ENCODE data around the gene CRISPLD2. TPM values are rescaled to one million over a fixed set of nuclear protein-coding genes. Genes with fewer than 3 reads are reported as not detected.
"Not testable (repeated sequence)": the region's sequence is repeated elsewhere in the genome, so short reads cannot be mapped to it uniquely, and the experiment has no call there.

CRISPLD2 gene
- total RNA-seq, 5 donors from 2014 or later (not counting 1 experiment from before 2014, with no cell fraction given) = 0.76 to 2.8 (median 1.8) TPM

DNA sequence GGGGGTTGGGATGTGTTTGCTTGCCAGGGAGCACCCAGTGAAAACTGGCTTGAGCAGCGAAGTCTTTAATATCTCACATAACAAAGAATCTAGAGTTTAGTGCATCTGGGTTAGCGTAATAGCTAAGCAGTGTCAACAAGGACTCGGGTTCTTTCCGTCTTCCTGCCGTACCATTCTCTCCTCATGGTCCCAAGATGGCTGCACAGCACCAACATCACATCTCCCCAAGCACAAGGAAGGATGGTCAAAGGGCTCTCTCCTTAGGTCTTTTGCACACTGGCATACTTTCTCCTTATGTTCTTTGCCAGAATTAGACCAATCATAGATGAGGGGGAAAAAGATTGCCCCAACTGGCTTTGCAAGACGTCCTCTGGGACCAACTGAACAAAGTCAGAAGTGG is 30.9 kb downstream of the CRISPLD2 start:
- H3K27me3 Mint-ChIP-seq = peaks cover 0 to 3% of the 10 kb centered on the region in 2 donors
- ChIA-PET POLR2A (no interaction called here), CTCF (no interaction called here)
- H3K4me1 Mint-ChIP-seq = no peaks in the 10 kb centered on the region
- ATAC-seq (replicated peaks in 1 of 4) = no peak
- H3K27me3 ChIP-seq (replicated peaks in 1 of 2; ENCODE audit: control insufficient read depth in 2 of 2, extremely low read depth in 1 of 2, insufficient read depth in 2 of 2, low read length in 1 of 2) = peaks cover 2 to 37% of the 10 kb centered on the region in 2 experiments
- H3K4me3 ChIP-seq (ENCODE audit: control insufficient read depth in 1 of 2, extremely low read depth in 1 of 2, low read length in 1 of 2) = no peak overlapping the region
- peaks cover 0 to 6% (median 0%) of the 10 kb centered on the region in 3 donors for H3K9me3 Mint-ChIP-seq
- 91% methylated on average over 5 of the region's 6 CpGs for WGBS (ENCODE audit: insufficient coverage)
- no peak overlapping the region for H3K27ac Mint-ChIP-seq
- no peaks in the 10 kb centered on the region for H3K36me3 ChIP-seq (ENCODE audit: control insufficient read depth in 2 of 2, extremely low read depth in 1 of 2, insufficient read depth in 1 of 2, low read length in 1 of 2)
- H3K36me3 Mint-ChIP-seq = no peaks in the 10 kb centered on the region
- H3K4me1 ChIP-seq (ENCODE audit: control insufficient read depth in 1 of 2, extremely low read depth in 1 of 2, insufficient read depth in 2 of 2, low read length in 2 of 2) = no peaks in the 10 kb centered on the region
- DNase-seq = no peak
- H3K4me3 Mint-ChIP-seq = no peak overlapping the region
- no peaks in the 10 kb centered on the region for H3K9me3 ChIP-seq
- no peak overlapping the region for H3K27ac ChIP-seq (ENCODE audit: low read length)

GRCh38 chr16:84851192-84852127 is 31.7 kb downstream of the CRISPLD2 start:
- CTCF ChIA-PET = no interaction called here
- no peaks in the 10 kb centered on the region for H3K9me3 ChIP-seq
- no peak overlapping the region for H3K4me3 Mint-ChIP-seq
- H3K9me3 Mint-ChIP-seq = peaks cover 0 to 6% (median 0%) of the 10 kb centered on the region in 3 donors
- no peak overlapping the region for H3K4me3 ChIP-seq (ENCODE audit: control insufficient read depth in 1 of 2, extremely low read depth in 1 of 2, low read length in 1 of 2)
- H3K36me3 Mint-ChIP-seq = no peaks in the 10 kb centered on the region
- H3K27ac ChIP-seq (ENCODE audit: low read length) = no peak overlapping the region
- peaks cover 0 to 3% of the 10 kb centered on the region in 2 donors for H3K27me3 Mint-ChIP-seq
- H3K4me1 ChIP-seq (ENCODE audit: control insufficient read depth in 1 of 2, extremely low read depth in 1 of 2, insufficient read depth in 2 of 2, low read length in 2 of 2) = no peaks in the 10 kb centered on the region
- H3K4me1 Mint-ChIP-seq = no peaks in the 10 kb centered on the region
- WGBS (ENCODE audit: insufficient coverage) = 99% methylated on average over 9 of the region's 18 CpGs
- DNase-seq (no peak), ATAC-seq (replicated peaks in 1 of 4) (no peak)
- H3K27ac Mint-ChIP-seq = peak overlapping the region in 1 of 2 donors; percentile 6
- POLR2A ChIA-PET = no interaction called here
- H3K36me3 ChIP-seq (ENCODE audit: control insufficient read depth in 2 of 2, extremely low read depth in 1 of 2, insufficient read depth in 1 of 2, low read length in 1 of 2) = no peaks in the 10 kb centered on the region
- H3K27me3 ChIP-seq (replicated peaks in 1 of 2; ENCODE audit: control insufficient read depth in 2 of 2, extremely low read depth in 1 of 2, insufficient read depth in 2 of 2, low read length in 1 of 2) = peaks cover 2 to 35% of the 10 kb centered on the region in 2 experiments

DNA sequence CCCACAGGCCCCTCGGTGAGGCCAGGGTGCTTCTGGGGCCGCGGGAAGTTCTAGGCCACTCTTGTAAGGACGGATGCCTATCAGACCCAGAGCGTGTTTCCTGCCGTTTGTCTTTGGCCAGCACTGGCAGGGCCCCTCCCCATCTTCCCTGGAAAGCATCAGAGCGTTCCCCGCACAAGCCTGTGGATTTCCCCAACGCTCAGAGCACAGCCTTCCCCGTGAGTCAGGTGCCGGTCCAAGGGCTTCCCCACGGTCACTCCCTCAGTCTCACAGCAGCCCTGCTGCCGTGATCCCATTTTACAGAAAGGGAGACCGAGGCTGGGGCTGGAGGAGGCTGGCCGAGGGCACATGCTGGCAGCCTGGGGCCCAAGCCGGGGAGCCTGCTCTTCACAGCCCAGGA is 33.7 kb downstream of the CRISPLD2 start:
- no peaks in the 10 kb centered on the region for H3K4me1 Mint-ChIP-seq
- Histone ChIP-seq H3K27me3 (replicated peaks in 1 of 2; ENCODE audit: control insufficient read depth in 2 of 2, extremely low read depth in 1 of 2, insufficient read depth in 2 of 2, low read length in 1 of 2) (peaks cover 0 to 26% of the 10 kb centered on the region in 2 experiments), H3K9me3 (no peaks in the 10 kb centered on the region), H3K4me3 (ENCODE audit: control insufficient read depth in 1 of 2, extremely low read depth in 1 of 2, low read length in 1 of 2) (no peak overlapping the region), H3K27ac (ENCODE audit: low read length) (no peak overlapping the region), H3K36me3 (ENCODE audit: control insufficient read depth in 2 of 2, extremely low read depth in 1 of 2, insufficient read depth in 1 of 2, low read length in 1 of 2) (no peaks in the 10 kb centered on the region), H3K4me1 (ENCODE audit: control insufficient read depth in 1 of 2, extremely low read depth in 1 of 2, insufficient read depth in 2 of 2, low read length in 2 of 2) (no peaks in the 10 kb centered on the region)
- H3K9me3 Mint-ChIP-seq = peaks cover 0 to 6% (median 0%) of the 10 kb centered on the region in 3 donors
- no peak for DNase-seq
- H3K36me3 Mint-ChIP-seq = no peaks in the 10 kb centered on the region
- H3K27ac Mint-ChIP-seq = no peak overlapping the region
- CTCF ChIA-PET = interaction anchor here in 1 of 2 donors (0.5 kb wide), 1 partner anchor 119 kb away, joined by 5 read pairs; no protein-coding TSS in a partner anchor
- WGBS (ENCODE audit: insufficient coverage) = 63% methylated on average over 15 of the region's 16 CpGs
- ATAC-seq (replicated peaks in 1 of 4) = no peak
- peaks cover 0 to 3% of the 10 kb centered on the region in 2 donors for H3K27me3 Mint-ChIP-seq
- no peak overlapping the region for H3K4me3 Mint-ChIP-seq
- POLR2A ChIA-PET = no interaction called here

DNA sequence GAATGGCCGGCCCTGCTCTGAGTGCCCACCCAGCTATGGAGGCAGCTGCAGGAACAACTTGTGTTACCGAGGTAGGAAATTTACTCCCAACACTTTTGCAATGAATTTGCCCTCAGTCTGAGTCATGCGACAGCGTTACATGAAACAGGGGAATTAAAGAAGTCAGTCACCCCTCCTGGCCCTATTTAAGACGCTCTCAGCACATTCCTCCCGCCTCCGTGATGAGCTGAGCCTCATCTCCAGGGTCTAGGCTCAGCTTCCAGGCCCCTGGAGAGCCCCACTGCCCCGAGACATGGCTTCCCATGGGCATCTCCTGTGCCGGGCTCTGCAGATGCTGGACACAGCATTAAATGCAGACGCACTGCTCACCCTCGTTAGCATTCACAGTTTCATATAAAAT is 35.0 kb downstream of the CRISPLD2 start:
- no peak overlapping the region for H3K4me3 ChIP-seq (ENCODE audit: control insufficient read depth in 1 of 2, extremely low read depth in 1 of 2, low read length in 1 of 2)
- no peak for ATAC-seq (replicated peaks in 1 of 4)
- Mint-ChIP-seq H3K27me3 (peaks cover 0 to 3% of the 10 kb centered on the region in 2 donors), H3K4me3 (no peak overlapping the region), H3K9me3 (peaks cover 0 to 10% (median 0%) of the 10 kb centered on the region in 3 donors), H3K4me1 (no peaks in the 10 kb centered on the region), H3K27ac (no peak overlapping the region), H3K36me3 (peaks cover 4% of the 10 kb centered on the region)
- WGBS (ENCODE audit: insufficient coverage) = 90% methylated on average over 11 of the region's 11 CpGs
- peaks cover 0 to 23% of the 10 kb centered on the region in 2 experiments for H3K27me3 ChIP-seq (replicated peaks in 1 of 2; ENCODE audit: control insufficient read depth in 2 of 2, extremely low read depth in 1 of 2, insufficient read depth in 2 of 2, low read length in 1 of 2)
- CTCF ChIA-PET = no interaction called here
- H3K4me1 ChIP-seq (ENCODE audit: control insufficient read depth in 1 of 2, extremely low read depth in 1 of 2, insufficient read depth in 2 of 2, low read length in 2 of 2) = no peaks in the 10 kb centered on the region
- POLR2A ChIA-PET = no interaction called here
- no peaks in the 10 kb centered on the region for H3K9me3 ChIP-seq
- no peak overlapping the region for H3K27ac ChIP-seq (ENCODE audit: low read length)
- DNase-seq = no peak
- no peaks in the 10 kb centered on the region for H3K36me3 ChIP-seq (ENCODE audit: control insufficient read depth in 2 of 2, extremely low read depth in 1 of 2, insufficient read depth in 1 of 2, low read length in 1 of 2)

DNA sequence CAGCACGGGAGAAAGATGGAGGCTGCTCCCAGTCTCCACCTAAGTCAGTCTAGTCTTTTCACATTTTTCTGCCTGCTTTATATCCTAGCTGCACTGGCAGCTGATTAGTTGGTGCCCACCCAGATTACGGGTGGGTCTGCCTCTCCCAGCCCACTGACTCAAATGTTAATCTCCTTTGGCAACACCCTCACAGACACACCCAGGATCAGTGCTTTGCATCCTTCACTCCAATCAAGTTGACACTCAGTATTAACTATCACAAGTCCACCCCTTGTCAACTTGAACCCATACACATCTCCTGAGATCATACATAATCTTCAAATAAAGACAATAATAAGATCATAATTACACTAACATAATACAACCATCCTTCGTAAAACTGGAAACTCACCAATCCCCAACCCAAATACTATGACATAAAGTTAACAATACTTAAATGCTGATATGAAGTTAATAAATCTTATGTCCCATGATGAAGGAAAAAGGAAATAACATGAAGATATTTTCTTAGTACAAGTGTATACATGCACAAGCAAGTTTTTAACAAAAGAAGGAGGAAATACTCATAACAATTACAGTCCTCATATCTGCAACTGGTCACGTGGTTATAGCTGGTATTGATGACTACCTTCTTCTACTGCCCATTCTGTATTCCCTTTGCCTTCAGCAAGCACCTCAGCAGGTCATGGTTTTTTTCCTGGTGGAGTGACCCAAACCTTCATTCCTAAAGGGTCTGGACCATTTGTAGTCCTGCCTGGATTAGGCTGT is 35.8 kb downstream of the CRISPLD2 start:
- H3K9me3 ChIP-seq; DNase-seq; CTCF ChIA-PET; ATAC-seq (replicated peaks in 1 of 4); H3K4me3 Mint-ChIP-seq; H3K4me1 ChIP-seq (ENCODE audit: control insufficient read depth in 1 of 2, extremely low read depth in 1 of 2, insufficient read depth in 2 of 2, low read length in 2 of 2); H3K27ac Mint-ChIP-seq; H3K27me3 Mint-ChIP-seq; H3K4me1 Mint-ChIP-seq; H3K4me3 ChIP-seq (ENCODE audit: control insufficient read depth in 1 of 2, extremely low read depth in 1 of 2, low read length in 1 of 2); H3K36me3 ChIP-seq (ENCODE audit: control insufficient read depth in 2 of 2, extremely low read depth in 1 of 2, insufficient read depth in 1 of 2, low read length in 1 of 2); POLR2A ChIA-PET; H3K27ac ChIP-seq (ENCODE audit: low read length): not testable (repeated sequence)
- WGBS (ENCODE audit: insufficient coverage) = 85% methylated on average over 2 of the region's 4 CpGs
- H3K36me3 Mint-ChIP-seq = peaks cover 11% of the 10 kb centered on the region
- H3K27me3 ChIP-seq (replicated peaks in 1 of 2; ENCODE audit: control insufficient read depth in 2 of 2, extremely low read depth in 1 of 2, insufficient read depth in 2 of 2, low read length in 1 of 2) = peaks cover 0 to 23% of the 10 kb centered on the region in 2 experiments
- peaks cover 0 to 16% (median under 1%) of the 10 kb centered on the region in 3 donors for H3K9me3 Mint-ChIP-seq

DNA sequence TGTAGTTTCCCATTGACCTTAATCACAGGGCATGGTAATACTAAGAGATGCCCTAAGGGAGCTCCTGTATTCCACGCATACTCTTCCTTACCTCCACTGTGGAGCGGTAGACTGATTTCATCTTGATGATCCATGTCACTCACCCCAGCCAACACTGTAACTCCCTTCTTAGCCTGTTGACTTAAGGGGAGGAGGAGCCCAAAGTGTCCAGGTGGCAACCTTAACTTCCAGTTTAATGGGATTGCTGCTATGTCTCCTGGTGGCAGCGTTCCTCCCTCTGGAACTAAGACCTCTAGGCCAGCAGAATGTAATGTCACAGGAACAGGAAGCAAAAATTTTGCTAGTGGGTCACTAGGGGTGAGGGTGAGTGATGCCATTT is 36.4 kb downstream of the CRISPLD2 start:
- H3K27ac Mint-ChIP-seq; H3K4me3 ChIP-seq (ENCODE audit: control insufficient read depth in 1 of 2, extremely low read depth in 1 of 2, low read length in 1 of 2); H3K36me3 ChIP-seq (ENCODE audit: control insufficient read depth in 2 of 2, extremely low read depth in 1 of 2, insufficient read depth in 1 of 2, low read length in 1 of 2); ATAC-seq (replicated peaks in 1 of 4); H3K27me3 Mint-ChIP-seq; H3K4me3 Mint-ChIP-seq; POLR2A ChIA-PET; CTCF ChIA-PET; H3K4me1 Mint-ChIP-seq; H3K9me3 ChIP-seq; DNase-seq; H3K27ac ChIP-seq (ENCODE audit: low read length); H3K4me1 ChIP-seq (ENCODE audit: control insufficient read depth in 1 of 2, extremely low read depth in 1 of 2, insufficient read depth in 2 of 2, low read length in 2 of 2): not testable (repeated sequence)
- H3K36me3 Mint-ChIP-seq = peaks cover 14% of the 10 kb centered on the region
- H3K9me3 Mint-ChIP-seq = peaks cover 0 to 16% (median 5%) of the 10 kb centered on the region in 3 donors
- H3K27me3 ChIP-seq (replicated peaks in 1 of 2; ENCODE audit: control insufficient read depth in 2 of 2, extremely low read depth in 1 of 2, insufficient read depth in 2 of 2, low read length in 1 of 2) = peaks cover 0 to 18% of the 10 kb centered on the region in 2 experiments
- WGBS (ENCODE audit: insufficient coverage) = 100% methylated on average over 2 of the region's 3 CpGs
